Testis (tissue), 2 donors: ENCODE data around the gene UPK2.

Experiments
- CTCF ChIP-seq, 3 experiments: fragments of 450-650 bp in 2 of 3; fragments of 200-600 bp in 1 of 3; sonication (generic) in 1 of 3; IDR thresholded peaks; one replicate each; pipeline ENCODE4 v1.5.1; 2016 to 2019; ENCODE audit warnings: antibody characterized with exemption in 3 of 3, mild to moderate bottlenecking in 2 of 3, moderate library complexity in 1 of 3
- POLR2A ChIP-seq: fragments of 450-650 bp; IDR thresholded peaks from one replicate; pipeline ENCODE4 v1.6.1; 2017; ENCODE audit warnings: antibody characterized with exemption, mild to moderate bottlenecking, moderate library complexity

- peak; percentile 87 to 96 (median 95) for TF ChIP-seq CTCF (IDR thresholded peaks at IDR 0.05)
- no peak for TF ChIP-seq POLR2A
Observed at GRCh38 chr11:118907051-118908042, 48.8 kb upstream of the UPK2 start.
